Trophoblast cell (in vitro differentiated cells and primary cell): ENCODE measurements around the gene TXLNB. TPM values are rescaled to one million over a fixed set of nuclear protein-coding genes. Genes with fewer than 3 reads are reported as not detected.
A peak's percentile ranks its signal among the peaks of the same experiment; 100 is the strongest.

ENCODE experiments used
- DNase-seq, 2 donors: peaks; one replicate each; pipeline ENCODE4 v3.0.0-alpha.2; 2016
- H2AFZ ChIP-seq: 2 replicates; pipeline ENCODE4 v1.6.1; 2013; ENCODE audit warnings: low read length, moderate library complexity, mild to moderate bottlenecking; ENCODE audit not compliant: insufficient read depth, poor library complexity
- H2AK5ac ChIP-seq: 2 replicates; pipeline ENCODE4 v1.6.1; 2013; ENCODE audit warnings: mild to moderate bottlenecking, low read length
- H2BK120ac ChIP-seq: 2 replicates; pipeline ENCODE4 v1.6.1; 2013; ENCODE audit warnings: low read length, mild to moderate bottlenecking, moderate library complexity; ENCODE audit not compliant: insufficient read depth, poor library complexity
- H2BK12ac ChIP-seq: 2 replicates; pipeline ENCODE4 v1.6.1; 2013; ENCODE audit warnings: mild to moderate bottlenecking, low read length, moderate library complexity
- H2BK5ac ChIP-seq: 2 replicates; pipeline ENCODE4 v1.6.1; 2013; ENCODE audit warnings: low read length, low read depth, moderate library complexity, mild to moderate bottlenecking; ENCODE audit not compliant: poor library complexity
- H3K14ac ChIP-seq: 2 replicates; pipeline ENCODE4 v1.6.1; 2013; ENCODE audit warnings: mild to moderate bottlenecking, low read length
- H3K18ac ChIP-seq: 2 replicates; pipeline ENCODE4 v1.6.1; 2013; ENCODE audit warnings: mild to moderate bottlenecking, low read length
- H3K23ac ChIP-seq: 2 replicates; pipeline ENCODE4 v1.6.1; 2013; ENCODE audit warnings: low read length
- H3K27ac ChIP-seq: 2 replicates; pipeline ENCODE4 v1.5.1; 2013; ENCODE audit warnings: low read depth, mild to moderate bottlenecking, inconsistent platforms, low read length, moderate library complexity
- H3K27me3 ChIP-seq: 2 replicates; pipeline ENCODE4 v1.6.1; 2013; ENCODE audit warnings: inconsistent platforms, mild to moderate bottlenecking, low read length, moderate library complexity; ENCODE audit not compliant: insufficient read depth
- H3K36me3 ChIP-seq, 2 experiments: 1 replicate in 1 of 2; 2 replicates in 1 of 2; pipeline ENCODE4 v1.6.1; 2013; ENCODE audit warnings: low read length in 2 of 2, mild to moderate bottlenecking in 2 of 2, moderate library complexity in 1 of 2; ENCODE audit not compliant: insufficient read depth in 2 of 2, control insufficient read depth in 1 of 2
- H3K4ac ChIP-seq: 2 replicates; pipeline ENCODE4 v1.6.1; 2013; ENCODE audit warnings: low read depth, mild to moderate bottlenecking, low read length, moderate library complexity
- H3K4me1 ChIP-seq, 2 experiments: 1 replicate in 1 of 2; 2 replicates in 1 of 2; pipeline ENCODE4 v1.6.1; 2013; ENCODE audit warnings: low read length in 2 of 2, mild to moderate bottlenecking in 2 of 2, moderate library complexity in 1 of 2; ENCODE audit not compliant: insufficient read depth in 2 of 2, control insufficient read depth in 1 of 2
- H3K4me2 ChIP-seq: 2 replicates; pipeline ENCODE4 v1.6.1; 2013; ENCODE audit warnings: inconsistent platforms, mild to moderate bottlenecking, low read length, moderate library complexity
- H3K4me3 ChIP-seq: 2 replicates; pipeline ENCODE4 v1.5.1; 2013; ENCODE audit warnings: mild to moderate bottlenecking, low read depth, low read length, inconsistent platforms
- H3K79me1 ChIP-seq: one replicate; pipeline ENCODE4 v1.6.1; 2013; ENCODE audit warnings: low read length
- H3K79me2 ChIP-seq: 2 replicates; pipeline ENCODE4 v1.6.1; 2013; ENCODE audit warnings: low read length, mild to moderate bottlenecking; ENCODE audit not compliant: control insufficient read depth, insufficient read depth, poor library complexity
- H3K9ac ChIP-seq: 2 replicates; pipeline ENCODE4 v1.6.1; 2013; ENCODE audit warnings: mild to moderate bottlenecking, low read length
- H3K9me3 ChIP-seq: 2 replicates; pipeline ENCODE4 v1.6.1; 2013; ENCODE audit warnings: low read depth, mild to moderate bottlenecking, control low read depth, inconsistent platforms, low read length; ENCODE audit not compliant: insufficient read depth
- H4K12ac ChIP-seq: 2 replicates; pipeline ENCODE4 v1.6.1; 2013; ENCODE audit warnings: low read depth, mild to moderate bottlenecking, low read length, moderate library complexity
- H4K8ac ChIP-seq: 2 replicates; pipeline ENCODE4 v1.6.1; 2013; ENCODE audit warnings: low read depth, mild to moderate bottlenecking, low read length, moderate library complexity
- H4K91ac ChIP-seq: one replicate; pipeline ENCODE4 v1.6.1; 2013; ENCODE audit warnings: low read depth, mild to moderate bottlenecking, low read length, moderate library complexity
- WGBS: extraction: QIAGEN DNeasy Blood & Tissue Kit; methylation state at CpG from one replicate; pipeline ENCODE4 v1.1.7; 2013; ENCODE audit warnings: missing lambda C conversion rate; ENCODE audit not compliant: insufficient read length, insufficient coverage; ENCODE audit errors: extremely low coverage; 5-methylcytosine and 5-hydroxymethylcytosine counted together
- polyA plus RNA-seq: library from polyadenylated mRNA; stranded (reverse); fragments of 200-250 nt; gene quantifications from 2 replicates; pipeline ENCODE4 v1.2.3, GENCODE V29; 2013

The TXLNB gene
- 0.03 TPM in 2 replicates for polyA plus RNA-seq

- Histone ChIP-seq H4K12ac (no peak within 1 kb of the TSS), H3K23ac (no peak within 1 kb of the TSS), H2BK5ac (no peak within 1 kb of the TSS), H3K9ac (no peak within 1 kb of the TSS), H3K79me2 (no peaks in the 10 kb centered on the region), H4K91ac (no peak within 1 kb of the TSS), H3K4me3 (peak within 1 kb of the TSS; percentile 1), H3K27me3 (no peaks in the 10 kb centered on the region), H3K18ac (no peak within 1 kb of the TSS), H3K4me1 (peaks cover 0 to 2% of the 10 kb centered on the region in 2 experiments), H2BK120ac (no peak within 1 kb of the TSS), H2BK12ac (no peak within 1 kb of the TSS), H2AK5ac (no peak within 1 kb of the TSS), H3K79me1 (no peaks in the 10 kb centered on the region), H3K27ac (no peak within 1 kb of the TSS), H2AFZ (no peak within 1 kb of the TSS), H3K4me2 (no peak within 1 kb of the TSS), H4K8ac (no peak within 1 kb of the TSS), H3K36me3 (no peaks in the 10 kb centered on the region), H3K9me3 (no peaks in the 10 kb centered on the region), H3K4ac (no peak within 1 kb of the TSS), H3K14ac (no peak within 1 kb of the TSS)
- WGBS: no CpG with 5 or more reads among the region's 13 CpGs
- peak in 1 of 2 donors; percentile 16 for DNase-seq
Observed at GRCh38 chr6:139291813-139292619, at the start of gene TXLNB. TSS of gene TXLNB (minus strand) at chr6:139291998. CDS start at chr6:139288899, 3,099 bp downstream.

- Histone ChIP-seq H4K91ac (no peak overlapping the region), H3K14ac (no peak overlapping the region), H2AK5ac (no peak overlapping the region), H3K79me1 (no peaks in the 10 kb centered on the region), H2BK12ac (no peak overlapping the region), H3K4me1 (peaks cover 3% of the 10 kb centered on the region in 2 experiments), H3K79me2 (no peaks in the 10 kb centered on the region), H3K9ac (no peak overlapping the region), H4K12ac (no peak overlapping the region), H2AFZ (no peak overlapping the region), H3K9me3 (no peaks in the 10 kb centered on the region), H3K4me2 (no peak overlapping the region), H2BK120ac (no peak overlapping the region), H3K18ac (no peak overlapping the region), H3K23ac (no peak overlapping the region), H3K4ac (no peak overlapping the region), H3K27me3 (no peaks in the 10 kb centered on the region), H3K27ac (no peak overlapping the region), H4K8ac (no peak overlapping the region), H3K4me3 (no peak overlapping the region), H3K36me3 (no peaks in the 10 kb centered on the region), H2BK5ac (no peak overlapping the region)
- WGBS: no CpG with 5 or more reads among the region's 2 CpGs
- no peak for DNase-seq
Observed at GRCh38 chr6:139341060-139341459, 49.3 kb upstream of the TXLNB start.

- Histone ChIP-seq H4K12ac (no peak overlapping the region), H3K4me2 (no peak overlapping the region), H3K4me3 (no peak overlapping the region), H3K9ac (no peak overlapping the region), H3K4ac (no peak overlapping the region), H2AFZ (no peak overlapping the region), H3K14ac (no peak overlapping the region), H3K27ac (no peak overlapping the region), H3K36me3 (no peaks in the 10 kb centered on the region), H3K79me2 (no peaks in the 10 kb centered on the region), H4K91ac (no peak overlapping the region), H3K79me1 (no peaks in the 10 kb centered on the region), H2AK5ac (no peak overlapping the region), H2BK120ac (no peak overlapping the region), H4K8ac (no peak overlapping the region), H3K23ac (no peak overlapping the region), H2BK12ac (no peak overlapping the region), H3K4me1 (peaks cover 3% of the 10 kb centered on the region in 2 experiments), H3K9me3 (no peaks in the 10 kb centered on the region), H3K18ac (no peak overlapping the region), H3K27me3 (no peaks in the 10 kb centered on the region), H2BK5ac (no peak overlapping the region)
- WGBS: no CpG with 5 or more reads among the region's 9 CpGs
- peak in 1 of 2 donors; percentile 39 for DNase-seq
Observed at GRCh38 chr6:139338795-139339194, 47.0 kb upstream of the TXLNB start.

- Histone ChIP-seq H2AK5ac (no peak overlapping the region), H3K79me1 (no peaks in the 10 kb centered on the region), H3K9ac (no peak overlapping the region), H3K27me3 (no peaks in the 10 kb centered on the region), H3K27ac (no peak overlapping the region), H2BK120ac (no peak overlapping the region), H3K23ac (no peak overlapping the region), H3K18ac (no peak overlapping the region), H3K9me3 (no peaks in the 10 kb centered on the region), H3K36me3 (no peaks in the 10 kb centered on the region), H3K14ac (no peak overlapping the region), H3K4ac (no peak overlapping the region), H4K12ac (no peak overlapping the region), H2AFZ (no peak overlapping the region), H4K8ac (no peak overlapping the region), H4K91ac (no peak overlapping the region), H2BK5ac (no peak overlapping the region), H3K4me2 (no peak overlapping the region), H3K79me2 (no peaks in the 10 kb centered on the region), H2BK12ac (no peak overlapping the region), H3K4me3 (no peak overlapping the region), H3K4me1 (no peaks in the 10 kb centered on the region)
- no peak for DNase-seq
- no CpG with 5 or more reads among the region's 5 CpGs for WGBS
Observed at GRCh38 chr6:139337830-139338229, 46.0 kb upstream of the TXLNB start.
